Mesenchymal stem cell (in vitro differentiated cells and primary cell): Measurements from ENCODE around the gene RPRM.

ENCODE experiments used
- DNase-seq: peaks from one replicate; pipeline ENCODE4 v3.0.0-alpha.2; 2013
- H2AFZ ChIP-seq: one replicate; pipeline ENCODE4 v1.6.1; 2013; ENCODE audit warnings: low read depth, mild to moderate bottlenecking, control low read depth, inconsistent platforms, low read length, moderate library complexity
- H2AK5ac ChIP-seq: 2 replicates; pipeline ENCODE4 v1.6.1; 2013; ENCODE audit warnings: low read length, moderate library complexity, mild to moderate bottlenecking, inconsistent platforms; ENCODE audit not compliant: severe bottlenecking
- H2BK120ac ChIP-seq: one replicate; pipeline ENCODE4 v1.6.1; 2013; ENCODE audit warnings: low read depth, mild to moderate bottlenecking, inconsistent platforms, low read length, moderate library complexity
- H2BK12ac ChIP-seq, 2 experiments: one replicate each; pipeline ENCODE4 v1.6.1; 2013; ENCODE audit warnings: inconsistent platforms in 2 of 2, low read length in 2 of 2, mild to moderate bottlenecking in 2 of 2, moderate library complexity in 2 of 2, control low read depth in 1 of 2
- H2BK15ac ChIP-seq: one replicate; pipeline ENCODE4 v1.6.1; 2013; ENCODE audit warnings: mild to moderate bottlenecking, low read depth, inconsistent platforms; ENCODE audit not compliant: poor library complexity, severe bottlenecking
- H2BK5ac ChIP-seq: 2 replicates; pipeline ENCODE4 v1.6.1; 2013; ENCODE audit warnings: low read depth, mild to moderate bottlenecking, low read length, control low read depth, inconsistent platforms; ENCODE audit not compliant: poor library complexity, severe bottlenecking
- H3K14ac ChIP-seq, 2 experiments: one replicate each; pipeline ENCODE4 v1.6.1; 2013; ENCODE audit warnings: inconsistent platforms in 2 of 2, low read length in 2 of 2, control low read depth in 1 of 2, mild to moderate bottlenecking in 1 of 2, moderate library complexity in 1 of 2
- H3K18ac ChIP-seq, 2 experiments: one replicate each; pipeline ENCODE4 v1.6.1; 2013; ENCODE audit warnings: inconsistent platforms in 2 of 2, low read length in 2 of 2, control low read depth in 1 of 2, low read depth in 1 of 2, mild to moderate bottlenecking in 1 of 2
- H3K23ac ChIP-seq, 2 experiments: one replicate each; pipeline ENCODE4 v1.6.1; 2013; ENCODE audit warnings: inconsistent platforms in 2 of 2, low read length in 2 of 2, mild to moderate bottlenecking in 2 of 2, moderate library complexity in 2 of 2, control low read depth in 1 of 2
- H3K27ac ChIP-seq: 2 replicates; pipeline ENCODE4 v1.5.1; 2013; ENCODE audit warnings: mild to moderate bottlenecking, moderate library complexity, low read length, control low read depth, inconsistent platforms; ENCODE audit not compliant: poor library complexity, severe bottlenecking
- H3K27me3 ChIP-seq, 2 experiments: 2 replicates each; pipeline versions ENCODE4 v1.6.1 to v1.7.0; 2013; ENCODE audit warnings: low read length in 2 of 2, mild to moderate bottlenecking in 2 of 2, moderate library complexity in 2 of 2, control low read depth in 1 of 2, inconsistent platforms in 1 of 2; ENCODE audit not compliant: control insufficient read depth in 1 of 2, insufficient read depth in 1 of 2
- H3K36me3 ChIP-seq, 2 experiments: 2 replicates each; pipeline versions ENCODE4 v1.6.1 to v1.7.0; 2013; ENCODE audit warnings: low read length in 2 of 2, control low read depth in 1 of 2, inconsistent platforms in 1 of 2, low read depth in 1 of 2, mild to moderate bottlenecking in 1 of 2; ENCODE audit not compliant: insufficient read depth in 2 of 2, control insufficient read depth in 1 of 2
- H3K4ac ChIP-seq, 2 experiments: one replicate each; pipeline ENCODE4 v1.6.1; 2013; ENCODE audit warnings: inconsistent platforms in 2 of 2, low read length in 2 of 2, mild to moderate bottlenecking in 2 of 2, moderate library complexity in 2 of 2, control low read depth in 1 of 2, low read depth in 1 of 2
- H3K4me1 ChIP-seq: 2 replicates; pipeline ENCODE4 v1.6.1; 2013; ENCODE audit warnings: low read depth, low read length, control low read depth; ENCODE audit not compliant: control insufficient read depth, insufficient read depth
- H3K4me2 ChIP-seq: 2 replicates; pipeline ENCODE4 v1.6.1; 2013; ENCODE audit warnings: low read length, mild to moderate bottlenecking, inconsistent platforms; ENCODE audit not compliant: poor library complexity, severe bottlenecking
- H3K4me3 ChIP-seq, 2 experiments: 2 replicates each; pipeline versions ENCODE4 v1.5.1 to v1.7.0; 2013; ENCODE audit warnings: low read length in 2 of 2, mild to moderate bottlenecking in 2 of 2, control low read depth in 1 of 2, low read depth in 1 of 2; ENCODE audit not compliant: insufficient read depth in 1 of 2
- H3K79me1 ChIP-seq: replicated peaks from 2 replicates; pipeline ENCODE4 v1.6.1; 2013; ENCODE audit warnings: mild to moderate bottlenecking, control low read depth, low read length, inconsistent platforms; ENCODE audit not compliant: poor library complexity, severe bottlenecking
- H3K9ac ChIP-seq: 2 replicates; pipeline ENCODE4 v1.7.0; 2013; ENCODE audit warnings: mild to moderate bottlenecking, low read length, moderate library complexity
- H3K9me3 ChIP-seq: 2 replicates; pipeline ENCODE4 v1.7.0; 2013; ENCODE audit warnings: mild to moderate bottlenecking, low read length; ENCODE audit not compliant: control insufficient read depth
- H4K8ac ChIP-seq: one replicate; pipeline ENCODE4 v1.6.1; 2013; ENCODE audit warnings: inconsistent platforms, mild to moderate bottlenecking, low read length, moderate library complexity
- H4K91ac ChIP-seq: one replicate; pipeline ENCODE4 v1.6.1; 2013; ENCODE audit warnings: mild to moderate bottlenecking, low read length, inconsistent platforms
- WGBS: methylation state at CpG from one replicate; pipeline ENCODE4 v1.1.7; 2013; ENCODE audit warnings: mixed read lengths; 5-methylcytosine and 5-hydroxymethylcytosine counted together

The RPRM gene

DNA sequence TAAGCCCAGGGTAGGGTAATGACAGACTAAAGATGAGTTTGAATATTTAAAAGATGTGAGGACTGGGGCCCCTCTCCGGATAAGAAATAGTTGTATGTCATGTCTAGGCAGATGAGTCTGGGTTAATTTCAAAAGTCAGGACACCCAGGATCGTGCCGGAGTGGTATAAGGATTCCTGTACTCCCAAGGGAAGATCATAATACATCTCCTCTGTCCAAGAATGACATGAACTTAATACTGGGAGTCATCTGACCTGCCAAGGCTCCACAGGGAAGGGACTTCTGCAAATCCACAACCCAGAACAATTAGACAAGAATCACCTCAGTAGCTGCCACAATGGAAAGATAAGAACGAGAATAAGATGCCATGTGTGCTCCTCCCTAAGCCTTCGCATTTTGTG is 17.1 kb downstream of the RPRM start:
- Histone ChIP-seq H3K23ac (no peak overlapping the region), H2BK120ac (no peak overlapping the region), H3K36me3 (no peaks in the 10 kb centered on the region), H3K4ac (no peak overlapping the region), H2AK5ac (no peak overlapping the region), H2BK15ac (no peak overlapping the region), H3K79me1 (no peaks in the 10 kb centered on the region), H3K4me2 (no peak overlapping the region), H2AFZ (no peak overlapping the region), H3K27me3 (peaks cover 0 to 10% of the 10 kb centered on the region in 2 experiments), H2BK5ac (no peak overlapping the region), H3K4me1 (no peaks in the 10 kb centered on the region), H4K91ac (no peak overlapping the region), H3K9me3 (no peaks in the 10 kb centered on the region), H2BK12ac (no peak overlapping the region), H3K18ac (no peak overlapping the region), H4K8ac (no peak overlapping the region), H3K14ac (no peak overlapping the region), H3K9ac (no peak overlapping the region), H3K4me3 (no peak overlapping the region), H3K27ac (no peak overlapping the region)
- DNase-seq, result no peak
- 83% methylated on average over 4 of the region's 5 CpGs for WGBS

DNA sequence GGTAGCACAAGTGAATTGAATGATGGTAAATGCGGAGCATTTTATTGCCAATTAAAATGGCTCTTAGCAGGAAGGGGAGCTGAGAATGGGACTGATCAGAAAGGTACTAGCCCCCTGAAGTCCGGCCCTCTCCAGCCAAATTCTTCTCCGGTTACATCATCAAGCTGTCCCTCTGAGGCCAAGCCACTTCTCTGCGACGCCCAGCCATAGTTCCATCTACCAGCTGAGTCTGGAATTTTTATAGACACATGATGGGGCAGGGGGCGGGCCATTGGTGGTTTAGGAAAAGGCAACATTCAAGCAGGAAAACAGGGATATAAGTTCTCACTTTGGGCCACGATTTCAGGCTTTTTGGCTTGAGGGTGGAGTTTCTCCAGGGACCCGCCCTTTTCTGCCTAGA is 22.7 kb downstream of the RPRM start:
- WGBS, result 71% methylated on average over 8 of the region's 8 CpGs
- Histone ChIP-seq H3K4me3 (no peak overlapping the region), H3K4me2 (no peak overlapping the region), H2AK5ac (no peak overlapping the region), H3K23ac (no peak overlapping the region), H4K91ac (no peak overlapping the region), H3K18ac (no peak overlapping the region), H3K27me3 (no peaks in the 10 kb centered on the region), H3K14ac (no peak overlapping the region), H3K9me3 (no peaks in the 10 kb centered on the region), H3K9ac (no peak overlapping the region), H3K79me1 (no peaks in the 10 kb centered on the region), H3K27ac (no peak overlapping the region), H3K4ac (no peak overlapping the region), H2BK15ac (no peak overlapping the region), H2BK120ac (no peak overlapping the region), H2AFZ (no peak overlapping the region), H2BK12ac (no peak overlapping the region), H2BK5ac (no peak overlapping the region), H4K8ac (no peak overlapping the region), H3K4me1 (no peaks in the 10 kb centered on the region), H3K36me3 (no peaks in the 10 kb centered on the region)
- no peak for DNase-seq

DNA sequence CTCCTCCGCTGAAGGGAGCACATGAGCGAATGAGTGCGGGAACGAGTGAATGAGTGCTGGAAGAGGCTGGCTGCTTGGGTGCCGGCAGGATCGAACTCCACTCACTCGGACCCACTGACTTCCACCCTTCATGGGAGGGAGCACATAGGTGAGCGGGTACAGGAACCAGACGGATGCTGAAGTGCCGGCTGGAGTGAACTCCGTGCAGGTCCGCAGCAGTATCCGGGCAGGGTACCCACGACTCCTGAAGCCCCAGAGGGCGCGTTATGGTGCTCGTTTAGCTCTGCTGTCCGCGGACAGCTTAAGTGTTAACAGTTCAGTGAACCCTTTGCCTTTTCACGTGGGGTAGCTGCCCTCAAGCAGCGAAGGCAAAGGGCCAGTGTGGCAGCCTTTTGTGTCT is 23.2 kb downstream of the RPRM start:
- Histone ChIP-seq H3K79me1 (no peaks in the 10 kb centered on the region), H3K18ac (no peak overlapping the region), H4K8ac (no peak overlapping the region), H3K36me3 (no peaks in the 10 kb centered on the region), H3K4me1 (no peaks in the 10 kb centered on the region), H2BK15ac (no peak overlapping the region), H3K4ac (no peak overlapping the region), H3K4me3 (no peak overlapping the region), H3K9me3 (no peaks in the 10 kb centered on the region), H3K27me3 (no peaks in the 10 kb centered on the region), H3K23ac (no peak overlapping the region), H2BK120ac (no peak overlapping the region), H4K91ac (no peak overlapping the region), H3K27ac (no peak overlapping the region), H2BK12ac (no peak overlapping the region), H3K14ac (no peak overlapping the region), H2AK5ac (no peak overlapping the region), H3K4me2 (no peak overlapping the region), H2BK5ac (no peak overlapping the region), H3K9ac (no peak overlapping the region), H2AFZ (no peak overlapping the region)
- WGBS, result 89% methylated on average over 21 of the region's 21 CpGs
- no peak for DNase-seq

DNA sequence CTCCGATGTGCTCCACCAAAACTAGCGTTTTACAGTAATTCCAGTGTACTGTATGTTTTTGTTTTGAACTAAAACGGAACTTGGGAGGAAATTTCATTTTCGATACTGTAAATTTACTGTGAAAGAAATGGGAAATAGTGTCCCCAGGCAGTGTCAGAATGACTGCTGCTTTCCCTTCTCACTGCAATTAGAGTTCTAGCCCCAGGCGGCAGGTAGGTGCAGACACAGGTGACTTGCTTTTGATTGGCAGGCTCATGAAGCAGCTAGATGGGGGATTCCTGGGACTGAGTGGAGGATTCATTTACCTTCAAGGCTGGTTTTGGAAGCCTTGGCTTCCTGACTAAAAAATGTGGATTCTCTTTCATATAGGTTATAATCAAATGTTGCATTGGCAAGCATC is 27.0 kb downstream of the RPRM start:
- no peak overlapping the region for H3K4ac ChIP-seq
- H4K91ac ChIP-seq, result no peak overlapping the region
- no peak overlapping the region for H3K9ac ChIP-seq
- H2BK15ac ChIP-seq, result no peak overlapping the region
- no peak overlapping the region for H3K27ac ChIP-seq
- H3K4me3 ChIP-seq, result no peak overlapping the region
- no peak overlapping the region for H2AFZ ChIP-seq
- H3K9me3 ChIP-seq, result no peaks in the 10 kb centered on the region
- no peak overlapping the region for H3K18ac ChIP-seq
- H3K23ac ChIP-seq, result no peak overlapping the region
- no peaks in the 10 kb centered on the region for H3K27me3 ChIP-seq
- no peak overlapping the region for H2BK120ac ChIP-seq
- H3K79me1 ChIP-seq, result no peaks in the 10 kb centered on the region
- H3K4me2 ChIP-seq, result no peak overlapping the region
- no peak overlapping the region for H2BK5ac ChIP-seq
- H3K36me3 ChIP-seq, result no peaks in the 10 kb centered on the region
- no peak overlapping the region for H3K14ac ChIP-seq
- whole genome bisulfite sequencing, result 86% methylated on average over 5 of the region's 5 CpGs
- H2BK12ac ChIP-seq, result no peak overlapping the region
- no peak for DNase-seq
- H4K8ac ChIP-seq, result no peak overlapping the region
- no peaks in the 10 kb centered on the region for H3K4me1 ChIP-seq
- no peak overlapping the region for H2AK5ac ChIP-seq
